ENCODE measurements around the gene NSUN4. TPM values are rescaled to one million over a fixed set of nuclear protein-coding genes. Genes with fewer than 3 reads are reported as not detected.
A peak's percentile ranks its signal among the peaks of the same experiment; 100 is the strongest.
"Not testable (repeated sequence)": the region's sequence is repeated elsewhere in the genome, so short reads cannot be mapped to it uniquely, and the experiment has no call there.

Gene NSUN4
- total RNA-seq, 4 donors from 2014 or later, result 15.6 to 62.3 (median 22.9) TPM

DNA sequence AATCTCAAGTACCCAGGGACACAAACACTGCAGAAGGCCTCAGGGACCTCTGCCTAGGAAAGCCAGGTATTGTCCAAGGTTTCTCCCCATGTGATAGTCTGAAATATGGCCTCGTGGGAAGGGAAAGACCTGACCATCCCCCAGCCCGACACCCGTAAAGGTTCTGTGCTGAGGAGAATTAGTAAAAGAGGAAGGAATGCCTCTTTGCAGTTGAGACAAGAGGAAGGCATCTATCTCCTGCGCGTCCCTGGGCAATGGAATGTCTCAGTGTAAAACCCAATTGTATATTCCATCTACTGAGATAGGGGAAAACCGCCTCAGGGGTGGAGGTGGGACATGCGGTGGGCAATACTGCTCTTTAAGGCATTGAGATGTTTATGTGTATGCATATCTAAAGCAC, 10.8 kb upstream of the NSUN4 start:
- not testable (repeated sequence) for DNase-seq (ENCODE audit: low spot score in 2 of 2); H3K4me3 ChIP-seq (ENCODE audit: low read depth, poor library complexity, severe bottlenecking)
- 75 to 81% methylated on average over 7 of the region's 7 CpGs for WGBS, 2 donors
- intact Hi-C loops (cut with DNase I; ENCODE audit: low total_unique reads), result loop anchor here (10.0 kb wide), 1 partner anchor 65 kb away; no protein-coding TSS in a partner anchor

- intact Hi-C loops (cut with DNase I; ENCODE audit: low total_unique reads); DNase-seq (ENCODE audit: low spot score in 2 of 2); H3K4me3 ChIP-seq (ENCODE audit: low read depth, poor library complexity, severe bottlenecking): not testable (repeated sequence)
- 86 to 94% methylated on average over 2 of the region's 2 CpGs for WGBS, 2 donors
These were observed 10.2 kb upstream of the NSUN4 start for GRCh38 chr1:46330381-46330780.

GRCh38 chr1:46331786-46332540, 8.6 kb upstream of the NSUN4 start:
- 85 to 86% methylated on average over 24 of the region's 24 CpGs for WGBS, 2 donors
- H3K4me3 ChIP-seq (ENCODE audit: low read depth, poor library complexity, severe bottlenecking); intact Hi-C loops (cut with DNase I; ENCODE audit: low total_unique reads); DNase-seq (ENCODE audit: low spot score in 2 of 2): not testable (repeated sequence)

DNA sequence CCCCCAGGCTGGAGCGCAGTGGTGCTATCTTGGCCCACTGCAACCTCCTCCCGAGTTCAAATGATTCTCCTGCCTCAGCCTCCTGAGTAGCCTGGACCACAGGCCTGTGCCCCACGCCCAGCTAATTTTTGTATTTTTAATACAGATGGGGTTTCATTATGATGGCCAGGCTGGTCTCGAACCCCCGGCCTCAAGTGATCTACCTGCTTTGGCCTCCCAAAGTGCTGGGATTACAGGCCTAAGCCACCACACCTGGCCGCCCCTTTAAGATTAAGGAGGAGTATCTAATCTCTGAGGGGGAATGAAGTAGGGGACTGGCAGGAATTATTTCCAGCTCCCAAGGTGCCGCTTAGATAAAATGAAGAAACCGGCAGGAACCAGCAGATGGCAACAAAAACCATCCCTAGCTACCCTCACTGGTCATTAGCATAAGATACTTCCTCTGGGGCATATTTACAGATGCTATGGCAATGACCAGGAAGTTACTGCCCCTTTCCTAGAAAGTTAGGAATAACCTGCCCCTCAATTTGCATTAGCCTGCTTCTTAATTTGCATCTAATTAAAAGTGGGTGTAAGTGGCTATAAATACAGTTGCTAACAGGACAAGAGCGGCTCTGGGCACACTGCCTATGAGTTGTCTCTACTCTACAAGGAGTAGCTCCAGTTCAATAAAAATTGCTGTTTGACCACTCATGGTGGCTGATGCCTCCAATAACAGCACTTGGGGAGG, 7.1 kb upstream of the NSUN4 start:
- TF ChIP-seq POLR2A (IDR thresholded peaks at IDR 0.05), result no peak
- TF ChIP-seq, protein P1, sequence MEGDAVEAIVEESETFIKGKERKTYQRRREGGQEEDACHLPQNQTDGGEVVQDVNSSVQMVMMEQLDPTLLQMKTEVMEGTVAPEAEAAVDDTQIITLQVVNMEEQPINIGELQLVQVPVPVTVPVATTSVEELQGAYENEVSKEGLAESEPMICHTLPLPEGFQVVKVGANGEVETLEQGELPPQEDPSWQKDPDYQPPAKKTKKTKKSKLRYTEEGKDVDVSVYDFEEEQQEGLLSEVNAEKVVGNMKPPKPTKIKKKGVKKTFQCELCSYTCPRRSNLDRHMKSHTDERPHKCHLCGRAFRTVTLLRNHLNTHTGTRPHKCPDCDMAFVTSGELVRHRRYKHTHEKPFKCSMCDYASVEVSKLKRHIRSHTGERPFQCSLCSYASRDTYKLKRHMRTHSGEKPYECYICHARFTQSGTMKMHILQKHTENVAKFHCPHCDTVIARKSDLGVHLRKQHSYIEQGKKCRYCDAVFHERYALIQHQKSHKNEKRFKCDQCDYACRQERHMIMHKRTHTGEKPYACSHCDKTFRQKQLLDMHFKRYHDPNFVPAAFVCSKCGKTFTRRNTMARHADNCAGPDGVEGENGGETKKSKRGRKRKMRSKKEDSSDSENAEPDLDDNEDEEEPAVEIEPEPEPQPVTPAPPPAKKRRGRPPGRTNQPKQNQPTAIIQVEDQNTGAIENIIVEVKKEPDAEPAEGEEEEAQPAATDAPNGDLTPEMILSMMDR (IDR thresholded peaks at IDR 0.05), result no peak
- no peak overlapping the region for H3K4me3 ChIP-seq (ENCODE audit: low read depth, poor library complexity, severe bottlenecking)
- 76 to 81% methylated on average over 6 to 9 of the region's 9 CpGs for WGBS, 2 donors
- DNase-seq (ENCODE audit: low spot score in 2 of 2), result no peak
- intact Hi-C loops (cut with DNase I; ENCODE audit: low total_unique reads), result no loop called here

GRCh38 chr1:46334030-46334384, 6.6 kb upstream of the NSUN4 start:
- H3K4me3 ChIP-seq (ENCODE audit: low read depth, poor library complexity, severe bottlenecking), result no peak overlapping the region
- no peak for TF ChIP-seq POLR2A (IDR thresholded peaks at IDR 0.05)
- WGBS, 2 donors, result 85 to 95% methylated on average over 2 of the region's 2 CpGs
- intact Hi-C loops (cut with DNase I; ENCODE audit: low total_unique reads), result no loop called here
- no peak for DNase-seq (ENCODE audit: low spot score in 2 of 2)

DNA sequence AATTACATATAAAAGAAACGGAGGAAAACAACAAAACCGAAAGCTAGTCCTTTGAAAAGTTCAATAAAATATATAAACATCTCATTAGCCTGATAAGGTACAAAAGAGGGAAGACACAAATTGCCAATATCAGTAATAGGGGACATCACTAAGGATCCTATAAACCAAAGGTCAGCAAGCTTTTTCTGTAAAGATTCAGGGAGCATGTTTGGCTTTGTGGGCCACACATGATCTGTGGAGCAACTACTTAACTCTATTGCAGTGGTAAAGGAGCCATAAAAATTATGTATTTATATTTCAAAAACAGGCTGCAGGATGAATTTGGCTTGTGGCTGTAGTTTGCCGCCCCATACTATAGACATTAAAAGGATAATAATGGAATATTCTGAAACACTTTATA, 5.5 kb upstream of the NSUN4 start:
- DNase-seq (ENCODE audit: low spot score in 2 of 2), result no peak
- H3K4me3 ChIP-seq (ENCODE audit: low read depth, poor library complexity, severe bottlenecking), result no peak overlapping the region
- intact Hi-C loops (cut with DNase I; ENCODE audit: low total_unique reads), result no loop called here
- WGBS, 2 donors, result 97 to 98% methylated on average over 3 of the region's 3 CpGs
- TF ChIP-seq POLR2A (IDR thresholded peaks at IDR 0.05), result no peak
- TF ChIP-seq, protein P1 (IDR thresholded peaks at IDR 0.05), result no peak

- WGBS, 2 donors, result 95 to 98% methylated on average over 12 to 14 of the region's 14 CpGs
- intact Hi-C loops (cut with DNase I; ENCODE audit: low total_unique reads), result not testable (repeated sequence)
These were observed 3.2 kb upstream of the NSUN4 start for GRCh38 chr1:46337409-46337808.

DNA sequence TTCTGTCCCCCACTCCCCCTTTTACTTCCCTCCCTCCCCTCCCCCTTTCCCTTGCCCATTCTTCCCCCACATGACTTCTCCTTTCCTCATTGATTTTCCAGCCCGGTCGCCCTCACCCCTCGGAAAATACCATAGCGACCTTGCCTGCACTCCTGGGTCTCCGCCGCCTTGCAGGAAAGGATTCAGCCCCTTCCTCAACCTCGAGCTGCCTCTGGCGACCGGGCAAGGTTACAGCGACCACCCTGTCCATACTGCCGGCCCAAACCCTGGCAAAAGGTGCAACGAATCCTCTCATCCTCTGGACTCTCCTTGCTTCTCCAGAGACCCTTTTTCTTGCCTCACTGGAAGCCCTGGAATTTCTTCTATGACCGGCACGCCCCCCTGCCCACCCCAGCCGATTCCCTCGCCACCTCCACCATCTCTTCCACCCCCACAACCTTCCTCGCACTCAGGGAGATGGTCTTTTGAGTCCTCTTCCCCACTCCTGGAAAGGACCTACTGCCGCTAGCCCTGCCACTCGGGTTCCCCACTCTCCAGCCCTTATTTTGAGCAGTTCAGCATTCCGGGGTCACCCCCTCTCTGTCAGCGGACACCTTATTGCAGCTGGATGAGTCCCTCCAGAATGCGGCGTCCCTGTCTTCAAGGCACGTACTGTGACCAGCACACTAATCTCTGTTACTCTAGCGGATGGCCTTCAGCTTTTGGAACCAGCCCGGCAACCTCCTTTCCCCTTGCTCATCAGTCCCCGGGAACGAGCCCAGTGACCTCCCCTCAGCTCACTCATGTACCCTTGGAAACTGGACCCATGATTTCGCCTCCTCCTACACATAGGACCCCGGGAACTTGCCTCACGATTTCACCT, 846 bp downstream of the NSUN4 start:
- WGBS, 2 donors, result 47 to 55% methylated on average over 31 of the region's 31 CpGs
- intact Hi-C loops (cut with DNase I; ENCODE audit: low total_unique reads), result no loop called here
- peak overlapping the region; percentile 59 for H3K4me3 ChIP-seq (ENCODE audit: low read depth, poor library complexity, severe bottlenecking)
- TF ChIP-seq, protein P1 (IDR thresholded peaks at IDR 0.05), result no peak
- TF ChIP-seq POLR2A (IDR thresholded peaks at IDR 0.05), result no peak
- no peak for DNase-seq (ENCODE audit: low spot score in 2 of 2)

More at GRCh38 chr1:46337409-46337808, 3.2 kb upstream of the NSUN4 start:
- H3K4me3 ChIP-seq (ENCODE audit: low read depth, poor library complexity, severe bottlenecking); DNase-seq (ENCODE audit: low spot score in 2 of 2): not testable (repeated sequence)

All from lower leg skin (tissue), 4 donors.